GM18499 (cell line): ENCODE results near the gene SIK1.

Experiments used
- ATAC-seq: cut with Tn5 transposase; IDR thresholded peaks from one replicate; pipeline ENCODE4 v1.9.1; 2021; ENCODE audit warnings: moderate number of reproducible peaks; ENCODE audit not compliant: insufficient read depth, unreplicated experiment

The SIK1 gene

GRCh38 chr21:43370091-43370658 lies 56.8 kb downstream of the SIK1 start:
- ATAC-seq = no peak

DNA sequence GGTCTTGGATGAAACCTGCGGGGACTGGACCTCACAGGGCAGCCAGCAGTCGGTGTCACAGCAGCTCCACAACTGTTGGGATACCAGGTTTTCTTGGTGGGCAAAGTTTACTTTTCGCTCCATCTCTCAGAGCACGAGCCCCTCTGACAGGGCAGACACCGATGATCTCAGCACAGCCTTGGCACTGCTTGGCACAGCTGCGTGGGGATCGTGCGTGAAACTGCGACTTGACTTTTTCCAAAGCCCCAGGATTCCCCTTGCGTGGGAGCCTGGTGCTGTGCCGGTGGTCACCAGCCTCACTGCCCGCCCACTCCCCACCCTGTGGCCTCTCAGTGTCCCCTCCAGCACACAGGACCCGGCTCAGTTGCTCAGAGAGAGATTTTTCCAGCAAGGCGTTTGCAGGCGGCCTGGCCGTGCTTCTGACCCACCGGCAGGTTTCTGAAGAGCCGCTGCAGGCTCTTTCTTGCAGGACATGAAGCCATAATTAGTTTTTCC lies 57.3 kb downstream of the SIK1 start:
- ATAC-seq = no peak

DNA sequence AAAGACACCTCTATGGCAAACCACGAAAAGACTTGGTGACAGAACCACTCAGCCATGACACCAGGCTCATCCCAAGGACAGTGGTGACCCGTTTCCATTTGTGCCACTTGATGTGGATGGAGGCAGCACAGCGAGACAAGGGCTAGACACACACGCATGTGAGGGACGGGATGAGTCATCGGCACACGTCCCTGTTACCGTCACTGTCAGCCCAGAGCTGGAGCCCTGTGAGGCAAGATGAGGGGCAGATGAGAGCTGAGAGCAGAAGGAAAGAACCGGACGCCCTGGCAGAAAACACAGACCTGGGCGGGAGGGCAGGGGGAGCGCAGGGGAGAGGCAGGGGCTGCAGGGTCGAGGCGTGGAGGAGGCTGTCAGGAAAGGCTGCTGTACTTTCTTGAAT lies 57.8 kb downstream of the SIK1 start:
- no peak for ATAC-seq

- ATAC-seq = no peak
Measured at GRCh38 chr21:43368685-43369084, 58.2 kb downstream of the SIK1 start.

GRCh38 chr21:43367859-43368258 lies 59.1 kb downstream of the SIK1 start:
- ATAC-seq = no peak

- ATAC-seq = no peak
Measured at GRCh38 chr21:43367296-43367695, 59.6 kb downstream of the SIK1 start.

DNA sequence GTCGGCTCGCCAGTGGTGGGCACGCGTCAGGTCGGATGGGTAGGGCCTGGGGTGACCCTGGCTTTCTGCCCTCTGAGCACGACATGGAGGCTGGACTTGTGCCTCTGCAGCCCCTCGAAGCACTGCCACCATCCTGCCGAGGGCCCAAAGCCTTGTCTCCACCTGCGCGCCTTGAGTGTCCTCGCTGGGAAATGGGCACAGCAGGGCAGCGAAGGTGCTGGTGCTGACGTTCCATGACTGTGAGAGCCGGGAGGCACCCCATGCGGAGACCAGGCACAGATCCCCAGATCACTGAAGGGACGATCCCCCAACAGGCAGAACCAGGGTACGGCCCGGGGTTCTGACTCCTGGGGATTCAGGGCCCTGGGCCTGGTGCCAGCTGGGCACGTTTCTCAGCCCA lies 60.3 kb downstream of the SIK1 start:
- no peak for ATAC-seq

DNA sequence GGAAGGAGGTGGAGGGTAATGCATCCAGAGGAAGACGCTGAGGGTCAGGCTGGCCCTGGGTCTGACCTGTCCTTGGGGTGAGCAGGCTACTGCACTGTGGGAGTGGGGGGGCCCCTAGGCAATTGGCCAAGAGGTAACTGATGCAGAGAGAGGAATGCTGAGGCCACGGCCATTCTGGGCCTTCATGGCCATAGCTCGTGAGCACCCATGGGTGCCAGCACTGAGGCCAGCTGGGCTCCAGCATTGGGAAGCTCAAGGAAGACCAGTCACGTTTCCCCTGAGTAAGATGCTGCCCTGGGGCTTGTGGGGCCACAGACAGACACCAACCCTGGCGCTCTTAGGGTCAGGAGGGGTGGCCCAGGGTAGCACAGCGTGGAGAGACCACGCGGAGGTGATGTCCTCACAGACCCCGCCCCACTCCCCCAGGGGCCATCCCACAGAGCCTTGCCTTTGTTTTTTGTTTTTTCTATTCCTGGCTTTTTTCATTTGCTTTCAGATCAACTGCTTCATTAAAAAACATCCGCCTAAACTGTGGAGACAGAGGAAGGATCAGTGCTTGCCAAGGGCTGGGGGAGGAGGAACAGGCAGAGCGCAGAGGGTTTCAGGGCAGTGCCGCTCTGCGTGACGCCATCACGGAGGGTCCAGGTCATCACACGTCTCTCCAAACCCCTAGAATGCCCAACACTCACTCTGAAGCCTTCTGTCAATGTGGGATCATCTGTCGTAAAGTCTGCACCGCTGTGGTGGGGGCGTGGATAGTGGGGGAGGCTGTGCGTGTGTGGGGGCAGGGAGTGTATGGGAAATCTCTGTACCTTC lies 61.1 kb downstream of the SIK1 start:
- ATAC-seq = no peak

DNA sequence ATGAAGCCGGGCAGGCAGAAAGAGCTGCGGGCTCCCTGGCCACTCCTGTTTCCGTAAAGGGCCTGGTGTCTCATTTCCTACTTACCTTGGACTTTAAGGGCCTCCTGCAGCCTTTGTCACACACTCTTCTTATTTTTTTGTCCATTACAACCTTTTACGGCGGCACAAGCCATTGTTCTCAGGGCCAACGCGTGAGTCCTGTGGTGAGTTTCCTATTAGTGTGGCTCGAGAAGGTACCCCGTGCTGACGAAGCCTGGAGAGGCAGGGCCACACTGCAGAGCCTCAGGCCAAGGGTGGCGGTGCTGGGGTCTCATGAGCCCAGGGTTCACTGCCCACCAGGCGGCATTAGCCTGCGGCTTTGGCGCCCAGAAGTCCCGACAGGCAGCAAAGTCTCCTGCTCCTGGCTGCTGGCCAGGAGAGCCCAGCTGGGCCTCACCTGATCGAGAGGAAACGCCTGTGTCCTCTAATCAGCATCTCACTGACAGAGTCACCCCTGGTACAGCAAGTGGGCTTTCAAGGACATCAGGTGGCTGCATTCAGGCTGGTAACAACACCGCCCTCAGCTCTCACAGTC lies 62.0 kb downstream of the SIK1 start:
- no peak for ATAC-seq
